ENCODE measurements around the gene P4HA2.

GRCh38 chr5:132209901-132210545 lies 17.6 kb downstream of the P4HA2 start:
- TF ChIP-seq, protein P1, sequence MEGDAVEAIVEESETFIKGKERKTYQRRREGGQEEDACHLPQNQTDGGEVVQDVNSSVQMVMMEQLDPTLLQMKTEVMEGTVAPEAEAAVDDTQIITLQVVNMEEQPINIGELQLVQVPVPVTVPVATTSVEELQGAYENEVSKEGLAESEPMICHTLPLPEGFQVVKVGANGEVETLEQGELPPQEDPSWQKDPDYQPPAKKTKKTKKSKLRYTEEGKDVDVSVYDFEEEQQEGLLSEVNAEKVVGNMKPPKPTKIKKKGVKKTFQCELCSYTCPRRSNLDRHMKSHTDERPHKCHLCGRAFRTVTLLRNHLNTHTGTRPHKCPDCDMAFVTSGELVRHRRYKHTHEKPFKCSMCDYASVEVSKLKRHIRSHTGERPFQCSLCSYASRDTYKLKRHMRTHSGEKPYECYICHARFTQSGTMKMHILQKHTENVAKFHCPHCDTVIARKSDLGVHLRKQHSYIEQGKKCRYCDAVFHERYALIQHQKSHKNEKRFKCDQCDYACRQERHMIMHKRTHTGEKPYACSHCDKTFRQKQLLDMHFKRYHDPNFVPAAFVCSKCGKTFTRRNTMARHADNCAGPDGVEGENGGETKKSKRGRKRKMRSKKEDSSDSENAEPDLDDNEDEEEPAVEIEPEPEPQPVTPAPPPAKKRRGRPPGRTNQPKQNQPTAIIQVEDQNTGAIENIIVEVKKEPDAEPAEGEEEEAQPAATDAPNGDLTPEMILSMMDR (IDR thresholded peaks at IDR 0.05) = no peak
- TF ChIP-seq POLR2A (IDR thresholded peaks at IDR 0.05) (no peak), EP300 (IDR thresholded peaks at IDR 0.05) (no peak), POLR2AphosphoS5 (IDR thresholded peaks at IDR 0.05) (no peak)
